SU-DHL-6 (cell line): ENCODE measurements around the gene TCF12.

Source experiments
- CTCF ChIP-seq: fragments of 200-600 bp; sonication (generic); IDR thresholded peaks from one replicate; pipeline ENCODE4 v1.5.1; 2017; ENCODE audit warnings: antibody characterized with exemption, mild to moderate bottlenecking, low read length, moderate library complexity; ENCODE audit not compliant: insufficient read depth, poor library complexity, severe bottlenecking
- EZH2phosphoT487 ChIP-seq: fragments of 200-600 bp; sonication (generic), shearing (Covaris generic); conservative IDR thresholded peaks from 2 replicates; pipeline ENCODE4 v1.6.1; 2018; ENCODE audit warnings: mild to moderate bottlenecking, antibody characterized with exemption, low read length, moderate library complexity, mixed read lengths

GRCh38 chr15:57092252-57092651 lies 173.8 kb downstream of the TCF12 start:
- TF ChIP-seq CTCF (no peak), EZH2phosphoT487 (no peak)
